ENCODE measurements around the gene DOCK6.

- TF ChIP-seq, protein P1, sequence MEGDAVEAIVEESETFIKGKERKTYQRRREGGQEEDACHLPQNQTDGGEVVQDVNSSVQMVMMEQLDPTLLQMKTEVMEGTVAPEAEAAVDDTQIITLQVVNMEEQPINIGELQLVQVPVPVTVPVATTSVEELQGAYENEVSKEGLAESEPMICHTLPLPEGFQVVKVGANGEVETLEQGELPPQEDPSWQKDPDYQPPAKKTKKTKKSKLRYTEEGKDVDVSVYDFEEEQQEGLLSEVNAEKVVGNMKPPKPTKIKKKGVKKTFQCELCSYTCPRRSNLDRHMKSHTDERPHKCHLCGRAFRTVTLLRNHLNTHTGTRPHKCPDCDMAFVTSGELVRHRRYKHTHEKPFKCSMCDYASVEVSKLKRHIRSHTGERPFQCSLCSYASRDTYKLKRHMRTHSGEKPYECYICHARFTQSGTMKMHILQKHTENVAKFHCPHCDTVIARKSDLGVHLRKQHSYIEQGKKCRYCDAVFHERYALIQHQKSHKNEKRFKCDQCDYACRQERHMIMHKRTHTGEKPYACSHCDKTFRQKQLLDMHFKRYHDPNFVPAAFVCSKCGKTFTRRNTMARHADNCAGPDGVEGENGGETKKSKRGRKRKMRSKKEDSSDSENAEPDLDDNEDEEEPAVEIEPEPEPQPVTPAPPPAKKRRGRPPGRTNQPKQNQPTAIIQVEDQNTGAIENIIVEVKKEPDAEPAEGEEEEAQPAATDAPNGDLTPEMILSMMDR (IDR thresholded peaks at IDR 0.05) = no peak
- no peak for TF ChIP-seq POLR2A (IDR thresholded peaks at IDR 0.05)
These were observed 70.4 kb downstream of the DOCK6 start for GRCh38 chr19:11191934-11192333.
